ENCODE data around the gene ASAP2. TPM values are rescaled to one million over a fixed set of nuclear protein-coding genes. Genes with fewer than 3 reads are reported as not detected.

ASAP2 gene
- polyA plus RNA-seq, 1 donor (not counting 4 experiments of a cell fraction or from before 2014, with no cell fraction given): 54.2 TPM

DNA sequence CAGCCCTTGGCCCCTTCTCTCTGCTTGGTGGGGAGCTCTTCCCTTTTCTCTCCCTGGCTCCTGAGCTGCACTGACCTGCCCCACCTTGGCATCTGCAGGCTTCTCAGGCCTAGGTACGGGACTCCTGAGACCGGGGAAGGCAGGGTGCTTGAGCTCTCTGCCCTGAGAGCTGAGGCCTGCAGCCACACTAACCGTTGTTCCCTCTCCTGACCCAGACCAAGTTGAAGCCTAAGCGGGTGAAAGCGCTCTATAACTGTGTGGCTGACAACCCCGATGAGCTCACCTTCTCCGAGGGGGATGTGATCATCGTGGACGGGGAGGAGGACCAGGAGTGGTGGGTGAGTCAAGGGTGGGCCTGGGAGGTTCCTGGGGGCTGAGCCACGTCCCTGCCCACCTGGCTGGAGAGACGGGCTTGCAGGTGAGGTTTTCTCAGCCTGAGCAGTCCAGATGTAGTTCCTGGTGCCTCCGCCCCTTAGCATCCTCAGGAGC lies 194.5 kb downstream of the ASAP2 start:
- dilution Hi-C loops (cut with MboI; ENCODE audit: extremely low pct_ligation_motif_present, low sequenced_read_pairs): no loop called here
- H3K9me1 ChIP-seq (ENCODE audit: control insufficient read depth, extremely low read depth, insufficient read depth, low read length): no peaks in the 10 kb centered on the region
- no peak for TF ChIP-seq EZH2 (IDR thresholded peaks at IDR 0.05; ENCODE audit: low read length)
- TF ChIP-seq, protein P1, sequence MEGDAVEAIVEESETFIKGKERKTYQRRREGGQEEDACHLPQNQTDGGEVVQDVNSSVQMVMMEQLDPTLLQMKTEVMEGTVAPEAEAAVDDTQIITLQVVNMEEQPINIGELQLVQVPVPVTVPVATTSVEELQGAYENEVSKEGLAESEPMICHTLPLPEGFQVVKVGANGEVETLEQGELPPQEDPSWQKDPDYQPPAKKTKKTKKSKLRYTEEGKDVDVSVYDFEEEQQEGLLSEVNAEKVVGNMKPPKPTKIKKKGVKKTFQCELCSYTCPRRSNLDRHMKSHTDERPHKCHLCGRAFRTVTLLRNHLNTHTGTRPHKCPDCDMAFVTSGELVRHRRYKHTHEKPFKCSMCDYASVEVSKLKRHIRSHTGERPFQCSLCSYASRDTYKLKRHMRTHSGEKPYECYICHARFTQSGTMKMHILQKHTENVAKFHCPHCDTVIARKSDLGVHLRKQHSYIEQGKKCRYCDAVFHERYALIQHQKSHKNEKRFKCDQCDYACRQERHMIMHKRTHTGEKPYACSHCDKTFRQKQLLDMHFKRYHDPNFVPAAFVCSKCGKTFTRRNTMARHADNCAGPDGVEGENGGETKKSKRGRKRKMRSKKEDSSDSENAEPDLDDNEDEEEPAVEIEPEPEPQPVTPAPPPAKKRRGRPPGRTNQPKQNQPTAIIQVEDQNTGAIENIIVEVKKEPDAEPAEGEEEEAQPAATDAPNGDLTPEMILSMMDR (optimal IDR thresholded peaks at IDR 0.05 in 1 of 3, IDR thresholded peaks at IDR 0.05 in 1 of 3, conservative IDR thresholded peaks at IDR 0.05 in 1 of 3; ENCODE audit: extremely low read depth in 1 of 3, insufficient read depth in 2 of 3, low read length in 3 of 3): no peak
- no peaks in the 10 kb centered on the region for H3K27me3 ChIP-seq (ENCODE audit: control insufficient read depth, extremely low read depth, insufficient read depth, low read length)
- peaks cover 31 to 34% of the 10 kb centered on the region in 2 experiments for H3K36me3 ChIP-seq (ENCODE audit: control insufficient read depth in 2 of 2, extremely low read depth in 1 of 2, insufficient read depth in 2 of 2, low read length in 2 of 2)
- H3K9me3 ChIP-seq (ENCODE audit: control insufficient read depth, low read depth, low read length): no peaks in the 10 kb centered on the region
- H3K4me1 ChIP-seq (ENCODE audit: control insufficient read depth, extremely low read depth, insufficient read depth, low read length): no peaks in the 10 kb centered on the region
- DNase-seq (ENCODE audit: low read depth, low spot score) (no peak), FAIRE-seq (no peak)
- H3K27ac ChIP-seq (ENCODE audit: control insufficient read depth, insufficient read depth, low read length): no peak overlapping the region
- no peak overlapping the region for H3K4me3 ChIP-seq (ENCODE audit: control insufficient read depth in 2 of 3, extremely low read depth in 1 of 3, insufficient read depth in 2 of 3, low read depth in 1 of 3, low read length in 3 of 3)
- no peak overlapping the region for H3K9ac ChIP-seq (ENCODE audit: control insufficient read depth, extremely low read depth, insufficient read depth, low read length)
- no peak overlapping the region for H2AFZ ChIP-seq (ENCODE audit: control insufficient read depth, low read length)
- H3K4me2 ChIP-seq (ENCODE audit: control insufficient read depth, extremely low read depth, insufficient read depth, low read depth, low read length): no peak overlapping the region
- H3K79me2 ChIP-seq (ENCODE audit: control insufficient read depth, insufficient read depth, low read length): no peaks in the 10 kb centered on the region
- H4K20me1 ChIP-seq (ENCODE audit: control insufficient read depth, extremely low read depth, insufficient read depth, low read length): no peaks in the 10 kb centered on the region

- H3K9me3 ChIP-seq (ENCODE audit: control insufficient read depth, low read depth, low read length): no peaks in the 10 kb centered on the region
- no peak overlapping the region for H2AFZ ChIP-seq (ENCODE audit: control insufficient read depth, low read length)
- no peaks in the 10 kb centered on the region for H3K27me3 ChIP-seq (ENCODE audit: control insufficient read depth, extremely low read depth, insufficient read depth, low read length)
- H3K4me3 ChIP-seq (ENCODE audit: control insufficient read depth in 2 of 3, extremely low read depth in 1 of 3, insufficient read depth in 2 of 3, low read depth in 1 of 3, low read length in 3 of 3): no peak overlapping the region
- H3K36me3 ChIP-seq (ENCODE audit: control insufficient read depth in 2 of 2, extremely low read depth in 1 of 2, insufficient read depth in 2 of 2, low read length in 2 of 2): peaks cover 32 to 34% of the 10 kb centered on the region in 2 experiments
- TF ChIP-seq, protein P1 (optimal IDR thresholded peaks at IDR 0.05 in 1 of 3, IDR thresholded peaks at IDR 0.05 in 1 of 3, conservative IDR thresholded peaks at IDR 0.05 in 1 of 3; ENCODE audit: extremely low read depth in 1 of 3, insufficient read depth in 2 of 3, low read length in 3 of 3): no peak
- TF ChIP-seq EZH2 (IDR thresholded peaks at IDR 0.05; ENCODE audit: low read length): no peak
- dilution Hi-C loops (cut with MboI; ENCODE audit: extremely low pct_ligation_motif_present, low sequenced_read_pairs): no loop called here
- no peaks in the 10 kb centered on the region for H3K4me1 ChIP-seq (ENCODE audit: control insufficient read depth, extremely low read depth, insufficient read depth, low read length)
- no peak overlapping the region for H3K27ac ChIP-seq (ENCODE audit: control insufficient read depth, insufficient read depth, low read length)
- H3K79me2 ChIP-seq (ENCODE audit: control insufficient read depth, insufficient read depth, low read length): no peaks in the 10 kb centered on the region
- H4K20me1 ChIP-seq (ENCODE audit: control insufficient read depth, extremely low read depth, insufficient read depth, low read length): no peaks in the 10 kb centered on the region
- no peak for DNase-seq (ENCODE audit: low read depth, low spot score)
- no peak for FAIRE-seq
- no peak overlapping the region for H3K4me2 ChIP-seq (ENCODE audit: control insufficient read depth, extremely low read depth, insufficient read depth, low read depth, low read length)
- H3K9ac ChIP-seq (ENCODE audit: control insufficient read depth, extremely low read depth, insufficient read depth, low read length): no peak overlapping the region
- H3K9me1 ChIP-seq (ENCODE audit: control insufficient read depth, extremely low read depth, insufficient read depth, low read length): no peaks in the 10 kb centered on the region
Observed at GRCh38 chr2:9401646-9402371, 195.2 kb downstream of the ASAP2 start.
